NB4 (cell line): Measurements from ENCODE around the gene SELENOH.

Source experiments
- POLR2A ChIP-seq: IDR thresholded peaks from 2 replicates; pipeline ENCODE4 v1.6.1; 2011; ENCODE audit warnings: mild to moderate bottlenecking; ENCODE audit not compliant: insufficient read length; ENCODE audit errors: extremely low read depth
- TF ChIP-seq, protein P1 (sequence below): IDR thresholded peaks from one replicate; pipeline ENCODE4 v1.5.1; 2012; ENCODE audit warnings: low read depth, low read length

DNA sequence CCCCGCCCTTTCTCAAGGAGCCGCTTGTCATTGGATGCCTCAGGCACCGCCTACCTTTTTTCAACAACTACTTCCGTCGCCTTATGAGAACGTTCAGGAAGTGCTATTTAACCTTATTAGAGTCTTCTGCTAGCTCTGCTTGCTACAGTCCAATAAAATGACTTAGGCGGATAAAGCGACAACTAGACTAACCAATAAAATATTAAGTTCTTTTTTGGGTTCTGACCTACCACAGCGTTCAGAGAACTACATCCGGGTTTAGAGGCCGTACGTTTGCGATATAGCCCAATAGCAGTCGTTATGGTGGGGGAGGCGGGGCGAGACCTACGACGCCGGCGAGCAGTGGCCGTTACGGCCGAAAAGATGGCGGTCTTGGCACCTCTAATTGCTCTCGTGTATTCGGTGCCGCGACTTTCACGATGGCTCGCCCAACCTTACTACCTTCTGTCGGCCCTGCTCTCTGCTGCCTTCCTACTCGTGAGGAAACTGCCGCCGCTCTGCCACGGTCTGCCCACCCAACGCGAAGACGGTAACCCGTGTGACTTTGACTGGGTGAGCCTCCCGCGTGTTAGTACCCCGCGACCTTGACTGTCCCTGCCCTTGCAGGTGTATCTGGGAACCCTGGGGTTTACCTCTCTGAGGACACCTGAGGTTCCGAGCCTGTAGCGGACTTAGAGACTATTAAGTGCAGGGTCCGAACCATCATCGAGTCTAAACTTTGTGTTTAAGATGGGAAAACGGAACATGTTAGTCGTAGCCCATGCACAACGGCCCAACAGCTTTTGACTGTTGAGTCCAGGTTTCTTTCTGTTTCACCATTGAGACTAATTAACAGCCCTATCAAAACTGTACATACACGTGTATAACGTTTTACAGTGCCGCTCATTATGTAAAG is 28.8 kb upstream of the SELENOH start, which contains the start of gene TMX2:
- TF ChIP-seq, protein P1, sequence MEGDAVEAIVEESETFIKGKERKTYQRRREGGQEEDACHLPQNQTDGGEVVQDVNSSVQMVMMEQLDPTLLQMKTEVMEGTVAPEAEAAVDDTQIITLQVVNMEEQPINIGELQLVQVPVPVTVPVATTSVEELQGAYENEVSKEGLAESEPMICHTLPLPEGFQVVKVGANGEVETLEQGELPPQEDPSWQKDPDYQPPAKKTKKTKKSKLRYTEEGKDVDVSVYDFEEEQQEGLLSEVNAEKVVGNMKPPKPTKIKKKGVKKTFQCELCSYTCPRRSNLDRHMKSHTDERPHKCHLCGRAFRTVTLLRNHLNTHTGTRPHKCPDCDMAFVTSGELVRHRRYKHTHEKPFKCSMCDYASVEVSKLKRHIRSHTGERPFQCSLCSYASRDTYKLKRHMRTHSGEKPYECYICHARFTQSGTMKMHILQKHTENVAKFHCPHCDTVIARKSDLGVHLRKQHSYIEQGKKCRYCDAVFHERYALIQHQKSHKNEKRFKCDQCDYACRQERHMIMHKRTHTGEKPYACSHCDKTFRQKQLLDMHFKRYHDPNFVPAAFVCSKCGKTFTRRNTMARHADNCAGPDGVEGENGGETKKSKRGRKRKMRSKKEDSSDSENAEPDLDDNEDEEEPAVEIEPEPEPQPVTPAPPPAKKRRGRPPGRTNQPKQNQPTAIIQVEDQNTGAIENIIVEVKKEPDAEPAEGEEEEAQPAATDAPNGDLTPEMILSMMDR = no peak
- peak; percentile 75 for TF ChIP-seq POLR2A
